ENCODE measurements around the gene TTLL8.
"Not testable (repeated sequence)": the region's sequence is repeated elsewhere in the genome, so short reads cannot be mapped to it uniquely, and the experiment has no call there.

The TTLL8 gene

GRCh38 chr22:50000587-50001387 lies 57.3 kb downstream of the TTLL8 start:
- DNase-seq (ENCODE audit: low spot score): no peak

- no peak for DNase-seq (ENCODE audit: low spot score)
Measured at GRCh38 chr22:49999946-50000586, 58.0 kb downstream of the TTLL8 start.

- no peak for DNase-seq (ENCODE audit: low spot score)
Measured at GRCh38 chr22:49999063-49999945, 58.8 kb downstream of the TTLL8 start.

- DNase-seq (ENCODE audit: low spot score): no peak
Measured at GRCh38 chr22:49998718-49999062, 59.4 kb downstream of the TTLL8 start.

GRCh38 chr22:49997932-49998717 lies 60.0 kb downstream of the TTLL8 start:
- no peak for DNase-seq (ENCODE audit: low spot score)

- DNase-seq (ENCODE audit: low spot score): no peak
Measured at GRCh38 chr22:49997251-49997599, 60.9 kb downstream of the TTLL8 start.

GRCh38 chr22:49996518-49997250 lies 61.4 kb downstream of the TTLL8 start:
- no peak for DNase-seq (ENCODE audit: low spot score)

GRCh38 chr22:49996119-49996517 lies 62.0 kb downstream of the TTLL8 start:
- no peak for DNase-seq (ENCODE audit: low spot score)

- no peak for DNase-seq (ENCODE audit: low spot score)
Measured at GRCh38 chr22:49995361-49996118, 62.6 kb downstream of the TTLL8 start.

- DNase-seq (ENCODE audit: low spot score): no peak
Measured at GRCh38 chr22:49995041-49995360, 63.1 kb downstream of the TTLL8 start.

- no peak for DNase-seq (ENCODE audit: low spot score)
Measured at GRCh38 chr22:49994361-49995040, 63.6 kb downstream of the TTLL8 start.

GRCh38 chr22:49993649-49994360 lies 64.3 kb downstream of the TTLL8 start:
- DNase-seq (ENCODE audit: low spot score): no peak

- DNase-seq (ENCODE audit: low spot score): peak; percentile 76
Measured at GRCh38 chr22:49992921-49993648, 65.0 kb downstream of the TTLL8 start.

- no peak for DNase-seq (ENCODE audit: low spot score)
Measured at GRCh38 chr22:49991907-49992533, 66.1 kb downstream of the TTLL8 start.

- DNase-seq (ENCODE audit: low spot score): no peak
Measured at GRCh38 chr22:49991167-49991566, 66.9 kb downstream of the TTLL8 start.

- not testable (repeated sequence) for DNase-seq (ENCODE audit: low spot score)
Measured at GRCh38 chr22:49989826-49990225, 68.3 kb downstream of the TTLL8 start.

GRCh38 chr22:49986325-49986724 lies 71.8 kb downstream of the TTLL8 start:
- no peak for DNase-seq (ENCODE audit: low spot score)
